Parathyroid adenoma (tissue), 2 donors: Measurements from ENCODE around the gene STK4.

ENCODE experiments used
- H2AFZ ChIP-seq: fragments of 300-600 bp; sonication (generic); one replicate; pipeline ENCODE4 v1.7.0; 2017; ENCODE audit warnings: antibody characterized with exemption, mild to moderate bottlenecking
- H3K27ac ChIP-seq: fragments of 300-600 bp; sonication (generic); one replicate; pipeline ENCODE4 v1.7.0; 2017
- H3K27me3 ChIP-seq: fragments of 300-600 bp; sonication (generic); one replicate; pipeline ENCODE4 v1.7.0; 2017; ENCODE audit warnings: low read length; ENCODE audit not compliant: control insufficient read depth, insufficient read depth
- H3K36me3 ChIP-seq: fragments of 300-600 bp; sonication (generic); one replicate; pipeline ENCODE4 v1.7.0; 2017; ENCODE audit warnings: low read length; ENCODE audit not compliant: control insufficient read depth, insufficient read depth
- H3K4me1 ChIP-seq: fragments of 300-600 bp; sonication (generic); one replicate; pipeline ENCODE4 v1.7.0; 2017; ENCODE audit warnings: control low read depth
- H3K4me2 ChIP-seq: fragments of 300-600 bp; sonication (generic); one replicate; pipeline ENCODE4 v1.7.0; 2017; ENCODE audit warnings: low read length
- H3K4me3 ChIP-seq: fragments of 300-600 bp; sonication (generic); one replicate; pipeline ENCODE4 v1.7.0; 2017; ENCODE audit warnings: low read depth, low read length
- H3K79me2 ChIP-seq: fragments of 300-600 bp; sonication (generic); one replicate; pipeline ENCODE4 v1.7.0; 2017; ENCODE audit warnings: control low read depth
- H3K9ac ChIP-seq: fragments of 300-600 bp; sonication (generic); one replicate; pipeline ENCODE4 v1.7.0; 2017; ENCODE audit warnings: mild to moderate bottlenecking
- H3K9me3 ChIP-seq: fragments of 300-600 bp; sonication (generic); one replicate; pipeline ENCODE4 v1.7.0; 2017; ENCODE audit warnings: low read length; ENCODE audit not compliant: control insufficient read depth
- CTCF ChIP-seq: fragments of 300-600 bp; sonication (generic); IDR thresholded peaks from one replicate; pipeline ENCODE4 v1.7.0; 2017; ENCODE audit warnings: antibody characterized with exemption, mild to moderate bottlenecking
- donor health status: primary hyperparathyroidism.

The STK4 gene

GRCh38 chr20:44963325-44964215 lies 2.7 kb upstream of the STK4 start:
- H3K4me3 ChIP-seq: no peak overlapping the region
- H2AFZ ChIP-seq: no peak overlapping the region
- TF ChIP-seq CTCF: no peak
- no peak overlapping the region for H3K9ac ChIP-seq
- peaks cover 11% of the 10 kb centered on the region for H3K4me1 ChIP-seq
- no peak overlapping the region for H3K27ac ChIP-seq
- no peaks in the 10 kb centered on the region for H3K79me2 ChIP-seq
- H3K27me3 ChIP-seq: no peaks in the 10 kb centered on the region
- no peaks in the 10 kb centered on the region for H3K36me3 ChIP-seq
- H3K9me3 ChIP-seq: no peaks in the 10 kb centered on the region
- H3K4me2 ChIP-seq: no peak overlapping the region

- peak overlapping the region; percentile 30 for H3K27ac ChIP-seq
Observed at GRCh38 chr20:44965651-44966029, 672 bp upstream of the STK4 start.

GRCh38 chr20:44967207-44967807 lies 995 bp downstream of the STK4 start:
- Histone ChIP-seq H3K9ac (no peak overlapping the region), H3K27me3 (no peaks in the 10 kb centered on the region), H3K4me2 (peak overlapping the region; percentile 92), H3K36me3 (no peaks in the 10 kb centered on the region), H3K4me3 (peak overlapping the region; percentile 91), H3K79me2 (no peaks in the 10 kb centered on the region), H3K4me1 (peaks cover 6% of the 10 kb centered on the region), H2AFZ (peak overlapping the region; percentile 79), H3K9me3 (no peaks in the 10 kb centered on the region), H3K27ac (peak overlapping the region; percentile 30)
- no peak for TF ChIP-seq CTCF

More at GRCh38 chr20:44965651-44966029, 672 bp upstream of the STK4 start:
- no peaks in the 10 kb centered on the region for H3K27me3 ChIP-seq
- no peaks in the 10 kb centered on the region for H3K9me3 ChIP-seq
- no peak for TF ChIP-seq CTCF
- H3K4me2 ChIP-seq: peak overlapping the region; percentile 92
- H3K9ac ChIP-seq: no peak overlapping the region
- no peaks in the 10 kb centered on the region for H3K79me2 ChIP-seq
- H3K4me3 ChIP-seq: peak overlapping the region; percentile 91
- peaks cover 7% of the 10 kb centered on the region for H3K4me1 ChIP-seq
- H2AFZ ChIP-seq: peak overlapping the region; percentile 79
- no peaks in the 10 kb centered on the region for H3K36me3 ChIP-seq

GRCh38 chr20:44969300-44969894 lies 3.1 kb downstream of the STK4 start:
- no peaks in the 10 kb centered on the region for H3K79me2 ChIP-seq
- H3K9ac ChIP-seq: no peak overlapping the region
- no peaks in the 10 kb centered on the region for H3K36me3 ChIP-seq
- H3K9me3 ChIP-seq: no peaks in the 10 kb centered on the region
- H3K4me3 ChIP-seq: no peak overlapping the region
- H3K27ac ChIP-seq: no peak overlapping the region
- no peak overlapping the region for H2AFZ ChIP-seq
- H3K4me1 ChIP-seq: peaks cover 6% of the 10 kb centered on the region
- no peak overlapping the region for H3K4me2 ChIP-seq
- no peak for TF ChIP-seq CTCF
- H3K27me3 ChIP-seq: no peaks in the 10 kb centered on the region
